ENCODE measurements around the gene MPZL3.

MPZL3 gene

GRCh38 chr11:118263112-118263511, 10.9 kb upstream of the MPZL3 start:
- H3K4me3 ChIP-seq (ENCODE audit: low read length in 2 of 2), result no peak overlapping the region
- no peak overlapping the region for H2BK120ac ChIP-seq (ENCODE audit: low read depth, low read length)
- no peak for DNase-seq (ENCODE audit: low spot score)
- H2AK5ac ChIP-seq (ENCODE audit: low read depth, low read length), result no peak overlapping the region
- no peak overlapping the region for H3K9ac ChIP-seq (ENCODE audit: low read depth, low read length, poor library complexity)
- H3K36me3 ChIP-seq (replicated peaks in 1 of 2; ENCODE audit: control insufficient read depth in 2 of 2, insufficient read depth in 2 of 2, low read length in 2 of 2), result no peaks in the 10 kb centered on the region
- H4K91ac ChIP-seq (ENCODE audit: low read depth, low read length, poor library complexity), result no peak overlapping the region
- no peak overlapping the region for H3K27ac ChIP-seq (replicated peaks; ENCODE audit: low read length)
- no peaks in the 10 kb centered on the region for H3K9me3 ChIP-seq (replicated peaks in 1 of 2; ENCODE audit: control insufficient read depth in 2 of 2, insufficient read depth in 1 of 2, low read depth in 1 of 2, low read length in 2 of 2)
- H2AFZ ChIP-seq (ENCODE audit: low read length), result no peak overlapping the region
- no peak overlapping the region for H3K14ac ChIP-seq (ENCODE audit: low read length)
- no peak overlapping the region for H2BK12ac ChIP-seq (ENCODE audit: low read length)
- no peaks in the 10 kb centered on the region for H3K79me1 ChIP-seq (ENCODE audit: low read depth, low read length)
- no peak overlapping the region for H3K18ac ChIP-seq (ENCODE audit: low read length)
- H3K27me3 ChIP-seq (ENCODE audit: control insufficient read depth in 3 of 3, insufficient read depth in 3 of 3, low read depth in 1 of 3, low read length in 3 of 3), result peaks cover 0 to 76% (median 6%) of the 10 kb centered on the region in 3 experiments
- H3K23ac ChIP-seq (ENCODE audit: low read depth, low read length, poor library complexity), result no peak overlapping the region
- no peak overlapping the region for H3K4me2 ChIP-seq (ENCODE audit: insufficient read depth, low read length, poor library complexity, severe bottlenecking)
- H2BK15ac ChIP-seq (ENCODE audit: low read length), result no peak overlapping the region
- H2BK5ac ChIP-seq (ENCODE audit: low read length), result no peak overlapping the region
- H3K4me1 ChIP-seq (ENCODE audit: control insufficient read depth in 2 of 2, insufficient read depth in 1 of 2, low read depth in 1 of 2, low read length in 2 of 2), result peaks cover 0 to 4% of the 10 kb centered on the region in 2 donors
- no peak overlapping the region for H3K4ac ChIP-seq (ENCODE audit: low read length)
- no CpG with 5 or more reads among the region's 4 CpGs for WGBS, 2 donors (ENCODE audit: extremely low coverage in 2 of 2, insufficient read length in 2 of 2, insufficient replicate concordance in 1 of 2)
- no peak overlapping the region for H4K8ac ChIP-seq (ENCODE audit: low read depth, low read length)

GRCh38 chr11:118260353-118260752, 8.2 kb upstream of the MPZL3 start:
- peaks cover 0 to 61% (median 6%) of the 10 kb centered on the region in 3 experiments for H3K27me3 ChIP-seq (ENCODE audit: control insufficient read depth in 3 of 3, insufficient read depth in 3 of 3, low read depth in 1 of 3, low read length in 3 of 3)
- no peaks in the 10 kb centered on the region for H3K36me3 ChIP-seq (replicated peaks in 1 of 2; ENCODE audit: control insufficient read depth in 2 of 2, insufficient read depth in 2 of 2, low read length in 2 of 2)
- DNase-seq (ENCODE audit: low spot score), result no peak
- no peak overlapping the region for H3K9ac ChIP-seq (ENCODE audit: low read depth, low read length, poor library complexity)
- H3K18ac ChIP-seq (ENCODE audit: low read length), result no peak overlapping the region
- no CpG with 5 or more reads among the region's 3 CpGs for WGBS, 2 donors (ENCODE audit: extremely low coverage in 2 of 2, insufficient read length in 2 of 2, insufficient replicate concordance in 1 of 2)
- H3K4me3 ChIP-seq (ENCODE audit: low read length in 2 of 2), result no peak overlapping the region
- no peak overlapping the region for H4K8ac ChIP-seq (ENCODE audit: low read depth, low read length)
- no peak overlapping the region for H2BK5ac ChIP-seq (ENCODE audit: low read length)
- no peak overlapping the region for H2BK15ac ChIP-seq (ENCODE audit: low read length)
- H3K27ac ChIP-seq (replicated peaks; ENCODE audit: low read length), result no peak overlapping the region
- no peak overlapping the region for H2AK5ac ChIP-seq (ENCODE audit: low read depth, low read length)
- no peak overlapping the region for H3K4ac ChIP-seq (ENCODE audit: low read length)
- no peaks in the 10 kb centered on the region for H3K79me1 ChIP-seq (ENCODE audit: low read depth, low read length)
- H3K14ac ChIP-seq (ENCODE audit: low read length), result no peak overlapping the region
- H2AFZ ChIP-seq (ENCODE audit: low read length), result no peak overlapping the region
- H3K4me2 ChIP-seq (ENCODE audit: insufficient read depth, low read length, poor library complexity, severe bottlenecking), result no peak overlapping the region
- peaks cover 0 to 4% of the 10 kb centered on the region in 2 donors for H3K4me1 ChIP-seq (ENCODE audit: control insufficient read depth in 2 of 2, insufficient read depth in 1 of 2, low read depth in 1 of 2, low read length in 2 of 2)
- no peak overlapping the region for H4K91ac ChIP-seq (ENCODE audit: low read depth, low read length, poor library complexity)
- no peak overlapping the region for H2BK120ac ChIP-seq (ENCODE audit: low read depth, low read length)
- no peak overlapping the region for H3K23ac ChIP-seq (ENCODE audit: low read depth, low read length, poor library complexity)
- H2BK12ac ChIP-seq (ENCODE audit: low read length), result no peak overlapping the region
- H3K9me3 ChIP-seq (replicated peaks in 1 of 2; ENCODE audit: control insufficient read depth in 2 of 2, insufficient read depth in 1 of 2, low read depth in 1 of 2, low read length in 2 of 2), result no peaks in the 10 kb centered on the region

- no peak for DNase-seq (ENCODE audit: low spot score)
- Histone ChIP-seq H2BK12ac (ENCODE audit: low read length) (no peak overlapping the region), H2AK5ac (ENCODE audit: low read depth, low read length) (no peak overlapping the region), H2AFZ (ENCODE audit: low read length) (no peak overlapping the region), H2BK5ac (ENCODE audit: low read length) (no peak overlapping the region), H3K18ac (ENCODE audit: low read length) (no peak overlapping the region), H4K91ac (ENCODE audit: low read depth, low read length, poor library complexity) (no peak overlapping the region), H3K9me3 (replicated peaks in 1 of 2; ENCODE audit: control insufficient read depth in 2 of 2, insufficient read depth in 1 of 2, low read depth in 1 of 2, low read length in 2 of 2) (no peaks in the 10 kb centered on the region), H3K4me2 (ENCODE audit: insufficient read depth, low read length, poor library complexity, severe bottlenecking) (no peak overlapping the region), H3K4me1 (ENCODE audit: control insufficient read depth in 2 of 2, insufficient read depth in 1 of 2, low read depth in 1 of 2, low read length in 2 of 2) (no peaks in the 10 kb centered on the region), H3K27ac (replicated peaks; ENCODE audit: low read length) (no peak overlapping the region), H3K9ac (ENCODE audit: low read depth, low read length, poor library complexity) (no peak overlapping the region), H2BK120ac (ENCODE audit: low read depth, low read length) (no peak overlapping the region), H3K4me3 (ENCODE audit: low read length in 2 of 2) (no peak overlapping the region), H2BK15ac (ENCODE audit: low read length) (no peak overlapping the region), H3K4ac (ENCODE audit: low read length) (no peak overlapping the region), H4K8ac (ENCODE audit: low read depth, low read length) (no peak overlapping the region), H3K36me3 (replicated peaks in 1 of 2; ENCODE audit: control insufficient read depth in 2 of 2, insufficient read depth in 2 of 2, low read length in 2 of 2) (no peaks in the 10 kb centered on the region), H3K14ac (ENCODE audit: low read length) (no peak overlapping the region), H3K23ac (ENCODE audit: low read depth, low read length, poor library complexity) (no peak overlapping the region), H3K27me3 (ENCODE audit: control insufficient read depth in 3 of 3, insufficient read depth in 3 of 3, low read depth in 1 of 3, low read length in 3 of 3) (peaks cover 0 to 58% (median 6%) of the 10 kb centered on the region in 3 experiments), H3K79me1 (ENCODE audit: low read depth, low read length) (no peaks in the 10 kb centered on the region)
- WGBS, 2 donors (ENCODE audit: extremely low coverage in 2 of 2, insufficient read length in 2 of 2, insufficient replicate concordance in 1 of 2), result no CpG with 5 or more reads among the region's 1 CpG
These were observed 7.0 kb upstream of the MPZL3 start for GRCh38 chr11:118259138-118259537.

GRCh38 chr11:118258410-118258809, 6.2 kb upstream of the MPZL3 start:
- Histone ChIP-seq H3K27me3 (ENCODE audit: control insufficient read depth in 3 of 3, insufficient read depth in 3 of 3, low read depth in 1 of 3, low read length in 3 of 3) (peaks cover 0 to 51% (median 0%) of the 10 kb centered on the region in 3 experiments), H2AFZ (ENCODE audit: low read length) (no peak overlapping the region), H3K18ac (ENCODE audit: low read length) (no peak overlapping the region)

More at GRCh38 chr11:118258410-118258809, 6.2 kb upstream of the MPZL3 start:
- H3K36me3 ChIP-seq (replicated peaks in 1 of 2; ENCODE audit: control insufficient read depth in 2 of 2, insufficient read depth in 2 of 2, low read length in 2 of 2), result no peaks in the 10 kb centered on the region
- H3K4me2 ChIP-seq (ENCODE audit: insufficient read depth, low read length, poor library complexity, severe bottlenecking), result no peak overlapping the region
- no peaks in the 10 kb centered on the region for H3K9me3 ChIP-seq (replicated peaks in 1 of 2; ENCODE audit: control insufficient read depth in 2 of 2, insufficient read depth in 1 of 2, low read depth in 1 of 2, low read length in 2 of 2)
- no peak overlapping the region for H2BK15ac ChIP-seq (ENCODE audit: low read length)
- no peaks in the 10 kb centered on the region for H3K4me1 ChIP-seq (ENCODE audit: control insufficient read depth in 2 of 2, insufficient read depth in 1 of 2, low read depth in 1 of 2, low read length in 2 of 2)
- no peak overlapping the region for H4K8ac ChIP-seq (ENCODE audit: low read depth, low read length)
- no peak overlapping the region for H3K14ac ChIP-seq (ENCODE audit: low read length)
- H3K79me1 ChIP-seq (ENCODE audit: low read depth, low read length), result no peaks in the 10 kb centered on the region
- H4K91ac ChIP-seq (ENCODE audit: low read depth, low read length, poor library complexity), result no peak overlapping the region
- no peak overlapping the region for H3K9ac ChIP-seq (ENCODE audit: low read depth, low read length, poor library complexity)
- WGBS, 2 donors (ENCODE audit: extremely low coverage in 2 of 2, insufficient read length in 2 of 2, insufficient replicate concordance in 1 of 2), result no CpG with 5 or more reads among the region's 1 CpG
- H2BK12ac ChIP-seq (ENCODE audit: low read length), result no peak overlapping the region
- H2BK5ac ChIP-seq (ENCODE audit: low read length), result no peak overlapping the region
- DNase-seq (ENCODE audit: low spot score), result no peak
- H3K27ac ChIP-seq (replicated peaks; ENCODE audit: low read length), result no peak overlapping the region
- H3K23ac ChIP-seq (ENCODE audit: low read depth, low read length, poor library complexity), result no peak overlapping the region
- H3K4me3 ChIP-seq (ENCODE audit: low read length in 2 of 2), result no peak overlapping the region
- no peak overlapping the region for H2AK5ac ChIP-seq (ENCODE audit: low read depth, low read length)
- H2BK120ac ChIP-seq (ENCODE audit: low read depth, low read length), result no peak overlapping the region
- H3K4ac ChIP-seq (ENCODE audit: low read length), result no peak overlapping the region
